GM23338 (cell line): ENCODE results near the gene TRAF3IP1. TPM values are rescaled to one million over a fixed set of nuclear protein-coding genes. Genes with fewer than 3 reads are reported as not detected.

Experiments used
- ATAC-seq: fragments of 200-7000 bp; cut with Tn5 transposase; 3 replicates; pipeline ENCODE4 v1.9.1; 2020
- DNase-seq: peaks from one replicate; pipeline ENCODE4 v3.0.0-alpha.2; 2015; ENCODE audit warnings: low spot score
- H2AFZ ChIP-seq: fragments of 200-600 bp; sonication (generic); 2 replicates; pipeline ENCODE4 v1.8.0; 2016; ENCODE audit warnings: antibody characterized with exemption, mild to moderate bottlenecking, moderate library complexity
- H3F3A ChIP-seq: fragments of 200-600 bp; sonication (generic); replicated peaks from 2 replicates; pipeline ENCODE4 v1.8.0; 2017; ENCODE audit warnings: antibody characterized with exemption, mixed run types, low read depth
- H3K27ac ChIP-seq: fragments of 200-600 bp; sonication (generic); 2 replicates; pipeline ENCODE4 v1.6.1; 2016; ENCODE audit warnings: low read depth
- H3K27me3 ChIP-seq: fragments of 200-600 bp; sonication (generic); 2 replicates; pipeline ENCODE4 v1.8.0; 2016; ENCODE audit warnings: mild to moderate bottlenecking, mixed run types, moderate library complexity; ENCODE audit not compliant: insufficient read depth
- H3K36me3 ChIP-seq: fragments of 200-600 bp; sonication (generic); 2 replicates; pipeline ENCODE4 v1.8.0; 2016; ENCODE audit warnings: mild to moderate bottlenecking; ENCODE audit not compliant: insufficient read depth
- H3K4me1 ChIP-seq: fragments of 200-600 bp; sonication (generic); 2 replicates; pipeline ENCODE4 v1.8.0; 2016; ENCODE audit warnings: mild to moderate bottlenecking, moderate library complexity; ENCODE audit not compliant: insufficient read depth
- H3K4me2 ChIP-seq: fragments of 200-600 bp; sonication (generic); 2 replicates; pipeline ENCODE4 v1.7.1; 2017; ENCODE audit warnings: mixed run types
- H3K4me3 ChIP-seq: fragments of 200-600 bp; sonication (generic); 2 replicates; pipeline ENCODE4 v1.6.1; 2016; ENCODE audit warnings: mixed run types
- H3K79me2 ChIP-seq: fragments of 200-600 bp; sonication (generic); replicated peaks from 2 replicates; pipeline ENCODE4 v1.8.0; 2017; ENCODE audit warnings: mild to moderate bottlenecking; ENCODE audit not compliant: insufficient read depth
- H3K9me2 ChIP-seq: fragments of 200-600 bp; sonication (generic); 2 replicates; pipeline ENCODE4 v1.8.0; 2017; ENCODE audit not compliant: insufficient read depth
- H4K20me1 ChIP-seq: fragments of 200-600 bp; sonication (generic); replicated peaks from 2 replicates; pipeline ENCODE4 v1.8.0; 2017; ENCODE audit warnings: mild to moderate bottlenecking; ENCODE audit not compliant: insufficient read depth
- H3K27ac Mint-ChIP-seq: 2 replicates; pipeline ENCODE4 v1.8.0; 2020; ENCODE audit warnings: inconsistent platforms, mild to moderate bottlenecking, moderate library complexity, mixed read lengths
- H3K27me3 Mint-ChIP-seq: 3 replicates; pipeline ENCODE4 v1.8.0; 2022; ENCODE audit warnings: low read depth, mild to moderate bottlenecking, moderate library complexity, mixed read lengths, inconsistent platforms; ENCODE audit not compliant: insufficient read depth, poor library complexity
- H3K36me3 Mint-ChIP-seq: 3 replicates; pipeline ENCODE4 v1.8.0; 2021; ENCODE audit warnings: low read depth, mild to moderate bottlenecking, inconsistent platforms, moderate library complexity, mixed read lengths
- H3K4me1 Mint-ChIP-seq: 3 replicates; pipeline ENCODE4 v1.8.0; 2020; ENCODE audit warnings: mild to moderate bottlenecking, inconsistent platforms, mixed read lengths
- H3K4me3 Mint-ChIP-seq: 3 replicates; pipeline ENCODE4 v1.8.0; 2021; ENCODE audit warnings: moderate library complexity, mild to moderate bottlenecking, inconsistent platforms, mixed read lengths
- H3K9me3 Mint-ChIP-seq: 3 replicates; pipeline ENCODE4 v1.8.0; 2020; ENCODE audit warnings: moderate library complexity, mild to moderate bottlenecking, inconsistent platforms, mixed read lengths
- EZH2 ChIP-seq: fragments of 200-600 bp; sonication (generic); IDR thresholded peaks from one replicate; pipeline ENCODE4 v1.8.0; 2017; ENCODE audit warnings: antibody characterized with exemption, mild to moderate bottlenecking, low read depth; ENCODE audit not compliant: unreplicated experiment
- NANOG ChIP-seq: IDR thresholded peaks from 2 replicates; pipeline ENCODE4 v1.6.1; 2016; ENCODE audit warnings: antibody characterized with exemption, borderline replicate concordance
- POLR2AphosphoS5 ChIP-seq: IDR thresholded peaks from 2 replicates; pipeline ENCODE4 v1.6.1; 2016; ENCODE audit warnings: antibody characterized with exemption, low read depth
- STAT1 ChIP-seq: IDR thresholded peaks from one replicate; pipeline ENCODE4 v1.6.1; 2016; ENCODE audit warnings: antibody characterized with exemption; ENCODE audit not compliant: unreplicated experiment
- ZNF114 ChIP-seq: fragments of 250-450 bp; sonication (Bioruptor Pico); IDR thresholded peaks from 2 replicates; pipeline ENCODE4 v1.5.0; 2020; ENCODE audit warnings: mild to moderate bottlenecking, moderate library complexity
- polyA plus RNA-seq: library from polyadenylated mRNA; unstranded; fragments of >200 nt; fragmentation: Nextera tagmentation; extraction: Ambion mirVana; gene quantifications from 2 replicates; pipeline ENCODE4 v1.2.1, GENCODE V29; 2016
- total RNA-seq: library from RNA; depleted of rRNA; stranded (reverse); fragments of >200 nt; shearing (Covaris generic); gene quantifications from 2 replicates; pipeline ENCODE4 v1.2.3, GENCODE V29; 2014
- TF ChIP-seq, protein P1 (sequence below), 2 experiments: fragments of 200-600 bp in 1 of 2; sonication (generic) in 1 of 2; conservative IDR thresholded peaks; 2 replicates each; pipeline versions ENCODE4 v1.5.1 to v1.6.1; 2016 to 2017; ENCODE audit warnings: antibody characterized with exemption in 2 of 2, low read depth in 2 of 2, mild to moderate bottlenecking in 2 of 2, moderate library complexity in 1 of 2
- TF ChIP-seq, protein P2 (sequence below): IDR thresholded peaks from one replicate; pipeline ENCODE4 v1.6.1; 2018; ENCODE audit warnings: antibody characterized with exemption; ENCODE audit not compliant: unreplicated experiment

The TRAF3IP1 gene
- total and polyA plus RNA-seq, 2 experiments from 2014 or later, result 12.5 to 20.7 TPM

DNA sequence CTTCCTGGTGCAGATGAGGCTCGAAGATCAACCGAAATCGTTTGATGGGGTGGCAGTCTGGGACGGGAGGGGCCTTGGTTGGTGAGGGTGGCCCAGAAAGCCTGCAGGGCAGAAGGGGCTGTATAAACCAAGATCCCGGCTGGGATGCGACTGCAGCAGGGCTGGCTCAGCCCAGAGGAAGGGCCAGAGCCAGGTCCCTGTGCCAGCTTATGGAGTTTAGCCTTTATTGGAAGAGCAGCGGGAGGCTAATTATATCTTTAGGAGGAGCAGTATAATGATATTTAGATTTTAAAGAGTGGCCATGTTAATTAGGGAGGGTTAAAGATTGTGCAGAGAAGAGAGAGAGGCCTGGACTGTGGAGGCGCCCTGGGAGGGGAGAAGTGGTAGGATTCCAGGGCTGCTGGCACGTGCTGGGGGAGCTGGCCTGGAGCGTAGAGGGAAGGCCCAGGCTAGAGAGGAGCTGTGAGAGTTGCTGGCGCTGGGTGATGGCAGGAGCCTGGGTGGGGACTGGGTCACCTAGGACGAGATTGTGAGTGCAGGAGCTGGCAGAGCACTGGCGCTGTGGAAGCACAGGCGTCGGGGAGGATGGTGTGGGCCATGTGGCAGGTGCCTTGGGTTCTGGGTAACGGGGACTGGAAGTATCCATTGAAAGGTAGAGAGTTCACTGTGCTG lies 25.1 kb downstream of the TRAF3IP1 start:
- no peak overlapping the region for H2AFZ ChIP-seq
- ATAC-seq, result no peak
- H3K4me3 ChIP-seq, result no peak overlapping the region
- H3K36me3 ChIP-seq, result no peaks in the 10 kb centered on the region
- H3K4me1 ChIP-seq, result no peaks in the 10 kb centered on the region
- peaks cover 4% of the 10 kb centered on the region; the same call in 2 of the 3 replicates for H3K4me1 Mint-ChIP-seq
- no peak overlapping the region for H3K27ac Mint-ChIP-seq
- H4K20me1 ChIP-seq, result no peaks in the 10 kb centered on the region
- H3K9me2 ChIP-seq, result no peaks in the 10 kb centered on the region
- H3K36me3 Mint-ChIP-seq, result peaks cover 8% of the 10 kb centered on the region
- no peaks in the 10 kb centered on the region for H3K27me3 Mint-ChIP-seq
- no peak overlapping the region for H3K27ac ChIP-seq
- H3K4me2 ChIP-seq, result no peak overlapping the region
- no peaks in the 10 kb centered on the region for H3F3A ChIP-seq
- H3K27me3 ChIP-seq, result no peaks in the 10 kb centered on the region
- no peaks in the 10 kb centered on the region for H3K9me3 Mint-ChIP-seq
- DNase-seq, result no peak
- H3K79me2 ChIP-seq, result 0 out of 2 replicates have a peak, but pooled peaks cover 3% of the 10 kb centered on the region
- no peak overlapping the region for H3K4me3 Mint-ChIP-seq
- TF ChIP-seq STAT1, result no peak

DNA sequence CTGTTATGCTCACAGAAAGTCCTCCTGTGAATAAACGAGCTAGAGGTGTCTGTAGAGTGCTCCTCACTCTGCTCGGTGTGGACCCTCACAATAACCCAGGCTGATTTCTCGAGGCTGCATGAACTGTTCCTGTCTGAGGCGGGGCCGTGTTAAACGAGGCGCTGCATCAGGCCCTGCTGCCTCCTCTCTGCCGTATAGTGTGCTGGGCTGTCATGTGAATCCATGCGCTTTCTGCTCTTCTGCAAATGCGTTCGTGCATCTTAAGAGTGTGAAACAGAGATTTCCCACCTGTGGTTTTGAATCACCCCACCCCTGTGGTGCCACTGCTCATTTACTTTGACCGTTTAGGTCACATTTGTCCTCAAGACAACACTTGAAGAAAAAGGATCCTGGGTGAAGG lies 26.2 kb downstream of the TRAF3IP1 start:
- Histone ChIP-seq H3K4me1 (no peaks in the 10 kb centered on the region), H3K9me2 (no peaks in the 10 kb centered on the region), H3K36me3 (no peaks in the 10 kb centered on the region), H3K79me2 (0 out of 2 replicates have a peak, but pooled peaks cover 3% of the 10 kb centered on the region), H3K4me2 (no peak overlapping the region), H3K4me3 (no peak overlapping the region), H3F3A (no peaks in the 10 kb centered on the region), H4K20me1 (no peaks in the 10 kb centered on the region), H2AFZ (no peak overlapping the region), H3K27ac (no peak overlapping the region), H3K27me3 (no peaks in the 10 kb centered on the region)
- H3K27me3 Mint-ChIP-seq, result no peaks in the 10 kb centered on the region
- H3K4me1 Mint-ChIP-seq, result peaks cover 4% of the 10 kb centered on the region; the same call in 2 of the 3 replicates
- no peak for DNase-seq
- no peak overlapping the region for H3K4me3 Mint-ChIP-seq
- H3K36me3 Mint-ChIP-seq, result peaks cover 8% of the 10 kb centered on the region
- TF ChIP-seq, protein P1, sequence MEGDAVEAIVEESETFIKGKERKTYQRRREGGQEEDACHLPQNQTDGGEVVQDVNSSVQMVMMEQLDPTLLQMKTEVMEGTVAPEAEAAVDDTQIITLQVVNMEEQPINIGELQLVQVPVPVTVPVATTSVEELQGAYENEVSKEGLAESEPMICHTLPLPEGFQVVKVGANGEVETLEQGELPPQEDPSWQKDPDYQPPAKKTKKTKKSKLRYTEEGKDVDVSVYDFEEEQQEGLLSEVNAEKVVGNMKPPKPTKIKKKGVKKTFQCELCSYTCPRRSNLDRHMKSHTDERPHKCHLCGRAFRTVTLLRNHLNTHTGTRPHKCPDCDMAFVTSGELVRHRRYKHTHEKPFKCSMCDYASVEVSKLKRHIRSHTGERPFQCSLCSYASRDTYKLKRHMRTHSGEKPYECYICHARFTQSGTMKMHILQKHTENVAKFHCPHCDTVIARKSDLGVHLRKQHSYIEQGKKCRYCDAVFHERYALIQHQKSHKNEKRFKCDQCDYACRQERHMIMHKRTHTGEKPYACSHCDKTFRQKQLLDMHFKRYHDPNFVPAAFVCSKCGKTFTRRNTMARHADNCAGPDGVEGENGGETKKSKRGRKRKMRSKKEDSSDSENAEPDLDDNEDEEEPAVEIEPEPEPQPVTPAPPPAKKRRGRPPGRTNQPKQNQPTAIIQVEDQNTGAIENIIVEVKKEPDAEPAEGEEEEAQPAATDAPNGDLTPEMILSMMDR (conservative IDR thresholded peaks at IDR 0.05; ENCODE audit: low read depth in 2 of 2), result no peak
- no peak for TF ChIP-seq ZNF114 (CRISPR knock-in tag)
- TF ChIP-seq POLR2AphosphoS5, result no peak
- TF ChIP-seq EZH2, result no peak
- no peak for TF ChIP-seq STAT1
- TF ChIP-seq, protein P2, sequence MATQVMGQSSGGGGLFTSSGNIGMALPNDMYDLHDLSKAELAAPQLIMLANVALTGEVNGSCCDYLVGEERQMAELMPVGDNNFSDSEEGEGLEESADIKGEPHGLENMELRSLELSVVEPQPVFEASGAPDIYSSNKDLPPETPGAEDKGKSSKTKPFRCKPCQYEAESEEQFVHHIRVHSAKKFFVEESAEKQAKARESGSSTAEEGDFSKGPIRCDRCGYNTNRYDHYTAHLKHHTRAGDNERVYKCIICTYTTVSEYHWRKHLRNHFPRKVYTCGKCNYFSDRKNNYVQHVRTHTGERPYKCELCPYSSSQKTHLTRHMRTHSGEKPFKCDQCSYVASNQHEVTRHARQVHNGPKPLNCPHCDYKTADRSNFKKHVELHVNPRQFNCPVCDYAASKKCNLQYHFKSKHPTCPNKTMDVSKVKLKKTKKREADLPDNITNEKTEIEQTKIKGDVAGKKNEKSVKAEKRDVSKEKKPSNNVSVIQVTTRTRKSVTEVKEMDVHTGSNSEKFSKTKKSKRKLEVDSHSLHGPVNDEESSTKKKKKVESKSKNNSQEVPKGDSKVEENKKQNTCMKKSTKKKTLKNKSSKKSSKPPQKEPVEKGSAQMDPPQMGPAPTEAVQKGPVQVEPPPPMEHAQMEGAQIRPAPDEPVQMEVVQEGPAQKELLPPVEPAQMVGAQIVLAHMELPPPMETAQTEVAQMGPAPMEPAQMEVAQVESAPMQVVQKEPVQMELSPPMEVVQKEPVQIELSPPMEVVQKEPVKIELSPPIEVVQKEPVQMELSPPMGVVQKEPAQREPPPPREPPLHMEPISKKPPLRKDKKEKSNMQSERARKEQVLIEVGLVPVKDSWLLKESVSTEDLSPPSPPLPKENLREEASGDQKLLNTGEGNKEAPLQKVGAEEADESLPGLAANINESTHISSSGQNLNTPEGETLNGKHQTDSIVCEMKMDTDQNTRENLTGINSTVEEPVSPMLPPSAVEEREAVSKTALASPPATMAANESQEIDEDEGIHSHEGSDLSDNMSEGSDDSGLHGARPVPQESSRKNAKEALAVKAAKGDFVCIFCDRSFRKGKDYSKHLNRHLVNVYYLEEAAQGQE, result no peak
- TF ChIP-seq NANOG, result no peak
- no peak overlapping the region for H3K27ac Mint-ChIP-seq
- no peak for ATAC-seq
- no peaks in the 10 kb centered on the region for H3K9me3 Mint-ChIP-seq
